Spleen (tissue), 11 donors: ENCODE measurements around the gene CDH3. TPM values are rescaled to one million over a fixed set of nuclear protein-coding genes. Genes with fewer than 3 reads are reported as not detected.

ENCODE experiments used
- DNase-seq: peaks from one replicate; pipeline ENCODE4 v3.0.0-alpha.2; 2020
- H3K27ac ChIP-seq, 8 donors: fragments of 200-600 bp; sonication (generic) in 7 of 8; 1 replicate in 4 of 8; 2 replicates in 4 of 8; pipeline versions ENCODE4 v1.5.0 to v1.8.0; 2016 to 2021; ENCODE audit warnings: inconsistent platforms in 4 of 8, mild to moderate bottlenecking in 4 of 8, moderate library complexity in 1 of 8
- H3K27me3 ChIP-seq, 7 donors: fragments of 200-600 bp; sonication (generic) in 6 of 7; replicated peaks in 1 of 7; 1 replicate in 4 of 7; 2 replicates in 3 of 7; pipeline versions ENCODE4 v1.5.0 to v1.8.0; 2016 to 2021; ENCODE audit warnings: inconsistent platforms in 3 of 7, mild to moderate bottlenecking in 1 of 7
- H3K36me3 ChIP-seq, 6 donors: fragments of 200-600 bp; sonication (generic) in 5 of 6; 1 replicate in 4 of 6; 2 replicates in 2 of 6; pipeline versions ENCODE4 v1.5.0 to v1.8.0; 2016 to 2021; ENCODE audit warnings: inconsistent platforms in 2 of 6
- H3K4me1 ChIP-seq, 6 donors: fragments of 200-600 bp; sonication (generic) in 5 of 6; 1 replicate in 3 of 6; 2 replicates in 3 of 6; pipeline versions ENCODE4 v1.5.0 to v1.8.0; 2016 to 2021; ENCODE audit warnings: inconsistent platforms in 3 of 6
- H3K4me3 ChIP-seq, 8 donors: fragments of 200-600 bp; sonication (generic) in 7 of 8; 1 replicate in 4 of 8; 2 replicates in 4 of 8; pipeline versions ENCODE4 v1.5.0 to v1.8.0; 2016 to 2021; ENCODE audit warnings: inconsistent platforms in 4 of 8, mild to moderate bottlenecking in 4 of 8, moderate library complexity in 2 of 8
- H3K9me3 ChIP-seq, 8 donors: fragments of 200-600 bp; sonication (generic) in 7 of 8; 1 replicate in 4 of 8; 2 replicates in 4 of 8; pipeline versions ENCODE4 v1.5.0 to v1.8.0; 2016 to 2021; ENCODE audit warnings: inconsistent platforms in 4 of 8
- POLR2A ChIP-seq, 3 donors: fragments of 450-650 bp; IDR thresholded peaks; one replicate each; pipeline ENCODE4 v1.5.1; 2017; ENCODE audit warnings: antibody characterized with exemption in 3 of 3, mild to moderate bottlenecking in 1 of 3
- POLR2AphosphoS5 ChIP-seq, 3 donors: sonication (generic); formaldehyde crosslinking; IDR thresholded peaks; one replicate each; pipeline ENCODE4 v1.5.1; 2017; ENCODE audit warnings: antibody characterized with exemption in 3 of 3
- WGBS, 5 donors: extraction: QIAGEN DNeasy Blood & Tissue Kit in 3 of 5; methylation state at CpG; one replicate each; pipeline versions ENCODE4 v1.1.5 to v1.1.7; 2013 to 2018; 5-methylcytosine and 5-hydroxymethylcytosine counted together
- intact Hi-C: fragments of 100-400 bp; cut with DNase I; formaldehyde crosslinking; loops from one replicate; pipeline ENCODE4 v1.15.0; 2023; ENCODE audit warnings: low total_unique reads
- polyA plus RNA-seq, 3 donors: library from polyadenylated mRNA; stranded (reverse); fragments of 200-250 nt; gene quantifications; one replicate each; pipeline ENCODE4 v1.2.1, GENCODE V29; 2013
- small RNA-seq, 4 donors: library from RNA; depleted of rRNA; stranded (forward); fragments of <200 nt; gene quantifications; one replicate each; pipeline ENCODE3, GENCODE V24; 2016
- total RNA-seq, 7 donors: library from RNA; depleted of rRNA in 3 of 7; stranded (reverse); fragments of >200 nt in 3 of 7; fragmentation: NEBNext Ultra II Directional in 4 of 7; extraction: Animal tissue kit (Norgen Biotek cat#: 25700) in 4 of 7; gene quantifications; one replicate each; pipeline versions ENCODE4 v1.1.0 to v1.2.1, GENCODE V29; 2016 to 2021
- TF ChIP-seq, protein P1 (sequence below), 11 experiments: fragments of 200-600 bp in 7 of 11; fragments of 450-650 bp in 4 of 11; sonication (generic) in 4 of 11; IDR thresholded peaks in 8 of 11; conservative IDR thresholded peaks in 3 of 11; 1 replicate in 7 of 11; 2 replicates in 4 of 11; pipeline versions ENCODE4 v1.4.0 to v1.8.0; 2016 to 2021; ENCODE audit warnings: antibody characterized with exemption in 11 of 11, inconsistent platforms in 4 of 11, mild to moderate bottlenecking in 1 of 11
- donor health status: healthy with polysubstance abuse.
- donor health status: DM: no; HTN: no; CAD: no; lungs with moderate emphysema.
- donor health status: DM: no; HTN: no; CAD: no.
- donor health status: Bipolar disorder and iron deficiency.
- donor health status: healthy.
- donor health status: DM: no; HTN: no; CAD: no.
- donor health status: DM: yes; HTN: yes; CAD: no.

Gene CDH3
- total and polyA plus RNA-seq, 10 donors: 1.5 to 47.6 (median 23.0) TPM

DNA sequence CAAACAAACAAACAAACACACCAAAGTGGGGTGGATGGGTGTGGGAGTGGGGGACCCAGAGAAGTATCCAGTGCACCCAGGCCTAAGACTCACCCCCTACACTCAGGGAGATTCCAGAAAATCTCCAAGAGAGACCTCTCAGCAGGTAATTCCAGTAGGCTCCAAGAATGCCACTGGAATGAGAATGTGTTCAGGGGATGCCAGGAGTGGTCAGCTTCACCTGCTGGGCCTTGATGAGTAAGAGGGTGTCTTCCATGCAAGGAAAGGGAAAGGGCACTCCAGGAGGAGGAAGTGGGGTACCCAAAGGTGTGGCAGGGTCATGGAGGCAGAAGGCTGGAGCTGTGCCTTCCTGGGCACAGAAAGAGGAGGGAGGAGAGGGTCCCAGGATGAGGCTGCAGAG is 101.8 kb downstream of the CDH3 start:
- no peaks in the 10 kb centered on the region for H3K36me3 ChIP-seq
- no peaks in the 10 kb centered on the region for H3K27me3 ChIP-seq
- no peak overlapping the region for H3K27ac ChIP-seq
- TF ChIP-seq, protein P1, sequence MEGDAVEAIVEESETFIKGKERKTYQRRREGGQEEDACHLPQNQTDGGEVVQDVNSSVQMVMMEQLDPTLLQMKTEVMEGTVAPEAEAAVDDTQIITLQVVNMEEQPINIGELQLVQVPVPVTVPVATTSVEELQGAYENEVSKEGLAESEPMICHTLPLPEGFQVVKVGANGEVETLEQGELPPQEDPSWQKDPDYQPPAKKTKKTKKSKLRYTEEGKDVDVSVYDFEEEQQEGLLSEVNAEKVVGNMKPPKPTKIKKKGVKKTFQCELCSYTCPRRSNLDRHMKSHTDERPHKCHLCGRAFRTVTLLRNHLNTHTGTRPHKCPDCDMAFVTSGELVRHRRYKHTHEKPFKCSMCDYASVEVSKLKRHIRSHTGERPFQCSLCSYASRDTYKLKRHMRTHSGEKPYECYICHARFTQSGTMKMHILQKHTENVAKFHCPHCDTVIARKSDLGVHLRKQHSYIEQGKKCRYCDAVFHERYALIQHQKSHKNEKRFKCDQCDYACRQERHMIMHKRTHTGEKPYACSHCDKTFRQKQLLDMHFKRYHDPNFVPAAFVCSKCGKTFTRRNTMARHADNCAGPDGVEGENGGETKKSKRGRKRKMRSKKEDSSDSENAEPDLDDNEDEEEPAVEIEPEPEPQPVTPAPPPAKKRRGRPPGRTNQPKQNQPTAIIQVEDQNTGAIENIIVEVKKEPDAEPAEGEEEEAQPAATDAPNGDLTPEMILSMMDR (IDR thresholded peaks at IDR 0.05 in 8 of 11, conservative IDR thresholded peaks at IDR 0.05 in 3 of 11): no peak
- no peak for TF ChIP-seq POLR2A (IDR thresholded peaks at IDR 0.05)
- no peak for TF ChIP-seq POLR2AphosphoS5 (IDR thresholded peaks at IDR 0.05)
- DNase-seq: no peak
- H3K4me1 ChIP-seq: peaks cover 0 to 6% (median 0%) of the 10 kb centered on the region in 6 donors
- H3K4me3 ChIP-seq: no peak overlapping the region
- H3K9me3 ChIP-seq: no peaks in the 10 kb centered on the region
- intact Hi-C loops: no loop called here

DNA sequence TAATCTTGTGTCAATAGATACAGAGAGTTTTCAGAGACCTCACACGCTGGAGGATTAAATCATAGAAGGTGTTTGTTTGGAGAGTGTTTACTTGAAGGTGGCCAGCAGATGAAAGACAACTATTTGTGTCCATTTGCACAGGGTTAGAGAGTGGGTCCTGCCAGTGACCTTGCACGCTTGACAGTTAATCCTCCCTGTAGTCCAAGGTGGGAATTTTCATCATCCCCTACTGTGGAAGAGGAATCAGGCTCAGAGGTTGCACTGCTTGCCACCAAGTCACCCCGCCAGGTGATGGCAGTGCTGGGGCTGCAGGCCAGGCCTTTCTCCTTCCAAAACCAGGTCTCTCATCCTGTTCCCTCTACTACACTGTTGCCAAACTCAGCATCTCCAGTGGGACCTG is 104.3 kb downstream of the CDH3 start:
- Histone ChIP-seq H3K27me3 (no peaks in the 10 kb centered on the region), H3K9me3 (no peaks in the 10 kb centered on the region), H3K27ac (no peak overlapping the region), H3K36me3 (no peaks in the 10 kb centered on the region), H3K4me3 (no peak overlapping the region), H3K4me1 (no peaks in the 10 kb centered on the region)
- no peak for TF ChIP-seq POLR2A (IDR thresholded peaks at IDR 0.05)
- no peak for TF ChIP-seq POLR2AphosphoS5 (IDR thresholded peaks at IDR 0.05)
- TF ChIP-seq, protein P1 (IDR thresholded peaks at IDR 0.05 in 8 of 11, conservative IDR thresholded peaks at IDR 0.05 in 3 of 11): no peak
- intact Hi-C loops: no loop called here
- DNase-seq: no peak
- 86 to 96% (median 89%) methylated on average over 3 of the region's 3 CpGs for WGBS, 5 donors

Small RNA genes lying within 50 kb of the gene (small RNA-seq; reads per million reads assigned to genes)
- gene HSPE1P5 (0 reads per million in 4 donors), gene RF01233 (0 reads per million in 4 donors), gene RNA5SP429 (0 reads per million in 4 donors)

Other genes with a start within 250 kb of the CDH3 start
- 1 to 10 TPM in 6 of 7 donors, under 1 TPM in 1; 0.66 to 6.5 (median 2.9) TPM for gene SMPD3, start 196.8 kb upstream of the CDH3 start, total RNA-seq
- gene SMPD3, start 196.8 kb upstream of the CDH3 start, polyA plus RNA-seq: 1 to 10 TPM in 2 of 3 donors, under 1 TPM in 1; 0.86 to 1.4 (median 1.3) TPM
- gene ZFP90, start 106.0 kb upstream of the CDH3 start, total RNA-seq: 10 to 100 TPM; 21.5 to 53.1 (median 28.2) TPM
- 10 to 100 TPM in 1 of 3 donors, 1 to 10 TPM in 2; 7.3 to 10.0 (median 9.9) TPM for gene ZFP90, start 106.0 kb upstream of the CDH3 start, polyA plus RNA-seq
- gene CDH1, start 92.0 kb downstream of the CDH3 start, total RNA-seq: 10 to 100 TPM in 6 of 7 donors, 1 to 10 TPM in 1; 9.2 to 35.9 (median 16.1) TPM
- gene CDH1, start 92.0 kb downstream of the CDH3 start, polyA plus RNA-seq: 1 to 10 TPM; 5.2 to 6.9 (median 5.4) TPM
- 10 to 100 TPM; 17.1 to 35.2 (median 26.9) TPM for gene TANGO6, start 198.2 kb downstream of the CDH3 start, total RNA-seq
- 1 to 10 TPM; 1.9 to 4.1 (median 3.6) TPM for gene TANGO6, start 198.2 kb downstream of the CDH3 start, polyA plus RNA-seq